ENCODE measurements around the gene NPTX1.
A peak's percentile ranks its signal among the peaks of the same experiment; 100 is the strongest.

Gene NPTX1

DNA sequence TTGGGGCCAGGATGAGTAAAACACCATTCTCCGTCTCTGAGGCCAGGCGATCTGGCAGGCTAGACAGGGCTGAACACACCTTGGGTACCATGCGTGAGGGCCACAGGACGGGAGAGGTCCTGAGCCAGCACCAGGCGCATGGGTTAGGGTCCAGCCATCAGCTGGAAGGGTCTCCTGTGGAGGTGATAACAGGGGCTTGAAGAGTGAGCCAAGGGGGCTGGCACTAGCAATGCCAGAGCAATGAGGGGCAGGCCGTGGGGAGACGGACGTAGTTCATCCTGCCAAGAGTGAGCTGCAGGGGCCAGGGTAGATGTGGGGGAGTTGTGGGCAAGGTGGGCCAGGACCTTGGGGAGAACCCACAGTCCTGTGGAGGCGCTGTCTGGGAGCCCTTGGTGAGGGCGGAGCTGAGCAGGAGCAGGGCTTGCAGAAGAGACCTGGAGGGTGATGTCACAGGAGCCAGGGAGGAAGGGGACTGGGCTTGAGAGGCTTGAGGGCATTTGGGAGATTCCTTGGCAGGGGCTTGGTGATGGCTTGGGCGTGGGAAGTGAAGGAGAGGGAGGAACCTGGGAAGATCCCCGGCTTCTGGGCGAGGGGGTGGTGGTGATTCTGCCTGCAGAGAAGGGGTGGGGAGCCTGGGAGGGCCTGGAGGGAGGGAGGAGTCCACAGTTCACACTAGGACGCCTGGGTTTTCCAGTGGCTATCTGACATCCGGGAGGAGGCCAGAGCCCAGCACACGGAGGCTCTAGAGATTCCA, 6.3 kb upstream of the NPTX1 start:
- TF ChIP-seq, protein P1, sequence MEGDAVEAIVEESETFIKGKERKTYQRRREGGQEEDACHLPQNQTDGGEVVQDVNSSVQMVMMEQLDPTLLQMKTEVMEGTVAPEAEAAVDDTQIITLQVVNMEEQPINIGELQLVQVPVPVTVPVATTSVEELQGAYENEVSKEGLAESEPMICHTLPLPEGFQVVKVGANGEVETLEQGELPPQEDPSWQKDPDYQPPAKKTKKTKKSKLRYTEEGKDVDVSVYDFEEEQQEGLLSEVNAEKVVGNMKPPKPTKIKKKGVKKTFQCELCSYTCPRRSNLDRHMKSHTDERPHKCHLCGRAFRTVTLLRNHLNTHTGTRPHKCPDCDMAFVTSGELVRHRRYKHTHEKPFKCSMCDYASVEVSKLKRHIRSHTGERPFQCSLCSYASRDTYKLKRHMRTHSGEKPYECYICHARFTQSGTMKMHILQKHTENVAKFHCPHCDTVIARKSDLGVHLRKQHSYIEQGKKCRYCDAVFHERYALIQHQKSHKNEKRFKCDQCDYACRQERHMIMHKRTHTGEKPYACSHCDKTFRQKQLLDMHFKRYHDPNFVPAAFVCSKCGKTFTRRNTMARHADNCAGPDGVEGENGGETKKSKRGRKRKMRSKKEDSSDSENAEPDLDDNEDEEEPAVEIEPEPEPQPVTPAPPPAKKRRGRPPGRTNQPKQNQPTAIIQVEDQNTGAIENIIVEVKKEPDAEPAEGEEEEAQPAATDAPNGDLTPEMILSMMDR (IDR thresholded peaks at IDR 0.05; ENCODE audit: low read depth, low read length), result no peak

DNA sequence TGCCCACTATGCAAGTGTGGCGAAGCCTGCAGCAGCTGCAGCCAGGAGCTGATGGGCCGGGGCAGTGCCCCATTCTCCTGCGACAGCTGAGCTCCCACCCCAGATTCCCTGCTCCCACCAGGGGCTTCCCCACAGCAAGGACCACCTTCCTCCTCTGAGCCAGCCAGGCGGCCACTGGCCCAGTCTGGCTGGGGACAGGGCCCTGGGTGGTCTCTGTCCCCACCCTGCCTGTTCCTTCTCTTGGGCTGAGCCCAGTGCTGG, 5.6 kb upstream of the NPTX1 start:
- TF ChIP-seq, protein P1 (IDR thresholded peaks at IDR 0.05; ENCODE audit: low read depth, low read length), result no peak
- no peak overlapping the region for H3K4me3 ChIP-seq (ENCODE audit: low read depth, low read length)

More for the DNA sequence above, 6.3 kb upstream of the NPTX1 start:
- H3K4me3 ChIP-seq (ENCODE audit: low read depth, low read length), result no peak overlapping the region

DNA sequence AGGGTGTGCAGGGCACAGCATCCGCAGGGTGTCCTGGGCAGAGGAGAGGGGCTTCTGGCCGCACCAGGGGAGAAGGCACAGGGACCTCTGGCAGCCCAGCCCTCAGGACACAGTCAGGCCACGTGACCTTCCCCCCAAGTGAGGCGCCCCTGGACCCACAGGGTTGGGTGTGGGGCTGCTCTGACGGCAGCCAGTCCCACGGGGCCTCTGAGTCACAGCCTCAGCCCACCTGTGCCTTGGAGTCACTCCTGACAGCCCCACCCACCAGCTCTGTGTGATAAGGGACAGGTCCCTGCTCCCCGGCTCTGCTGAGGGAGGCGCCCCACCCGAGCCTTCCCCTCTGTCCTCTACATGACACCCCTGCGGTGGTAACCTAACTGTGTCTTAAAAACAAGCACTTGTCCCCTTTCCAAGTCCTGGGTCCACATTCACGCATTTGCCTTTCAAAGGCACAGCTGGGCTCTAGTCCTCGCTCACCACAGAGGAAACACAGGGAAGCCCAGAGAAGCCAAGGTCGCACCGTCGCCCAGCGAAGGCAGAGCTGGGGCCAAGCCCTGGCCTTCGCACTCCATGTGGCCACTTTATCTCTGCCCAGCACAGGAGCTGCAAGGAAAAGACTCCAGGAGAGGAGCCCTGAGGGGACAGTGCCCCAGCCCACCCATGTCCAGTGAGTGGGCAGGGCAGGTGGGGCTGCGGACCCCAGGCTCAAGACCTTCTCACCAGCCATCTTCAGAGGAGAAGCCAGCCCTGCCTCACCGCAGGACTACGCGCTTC, 5.1 kb upstream of the NPTX1 start:
- TF ChIP-seq, protein P1 (IDR thresholded peaks at IDR 0.05; ENCODE audit: low read depth, low read length), result no peak
- no peak overlapping the region for H3K4me3 ChIP-seq (ENCODE audit: low read depth, low read length)

DNA sequence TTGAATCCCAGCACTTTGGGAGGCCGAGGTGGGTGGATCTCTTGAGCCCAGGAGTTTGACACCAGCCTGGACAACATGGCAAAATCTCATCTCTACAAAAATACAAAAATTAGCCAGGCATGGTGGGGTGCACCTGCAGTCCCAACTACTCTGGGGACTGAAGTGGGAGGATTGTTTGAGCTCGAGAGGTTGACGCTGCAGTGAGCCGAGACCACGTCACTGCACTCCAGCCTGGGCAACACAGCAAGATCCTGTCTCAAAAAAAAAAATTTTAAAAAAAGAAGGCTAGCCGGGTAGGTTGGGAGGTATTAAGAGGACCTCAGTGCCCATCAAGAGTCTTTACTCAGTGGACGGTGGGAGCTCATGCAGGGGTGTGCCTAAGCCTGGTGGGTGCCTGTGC, 3.8 kb upstream of the NPTX1 start:
- TF ChIP-seq, protein P1 (IDR thresholded peaks at IDR 0.05; ENCODE audit: low read depth, low read length), result no peak

DNA sequence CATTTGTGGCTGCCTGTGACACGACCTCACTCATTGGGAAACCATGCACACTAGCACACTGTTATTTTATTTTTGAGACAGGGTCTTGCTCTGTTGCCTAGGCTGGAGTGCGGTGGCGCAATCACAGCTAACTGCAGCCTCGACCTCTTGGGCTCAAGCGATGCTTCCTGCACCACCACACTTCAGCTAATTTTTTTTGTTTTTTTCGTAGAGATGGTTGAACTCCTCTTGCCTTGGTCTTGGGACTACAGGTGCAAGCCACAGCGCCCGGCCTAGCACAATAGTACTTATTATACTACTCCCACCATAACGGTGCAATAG, 2.8 kb upstream of the NPTX1 start:
- no peak overlapping the region for H3K4me3 ChIP-seq (ENCODE audit: low read depth, low read length)
- TF ChIP-seq, protein P1 (IDR thresholded peaks at IDR 0.05; ENCODE audit: low read depth, low read length), result no peak

More for the DNA sequence above, 3.8 kb upstream of the NPTX1 start:
- no peak overlapping the region for H3K4me3 ChIP-seq (ENCODE audit: low read depth, low read length)

DNA sequence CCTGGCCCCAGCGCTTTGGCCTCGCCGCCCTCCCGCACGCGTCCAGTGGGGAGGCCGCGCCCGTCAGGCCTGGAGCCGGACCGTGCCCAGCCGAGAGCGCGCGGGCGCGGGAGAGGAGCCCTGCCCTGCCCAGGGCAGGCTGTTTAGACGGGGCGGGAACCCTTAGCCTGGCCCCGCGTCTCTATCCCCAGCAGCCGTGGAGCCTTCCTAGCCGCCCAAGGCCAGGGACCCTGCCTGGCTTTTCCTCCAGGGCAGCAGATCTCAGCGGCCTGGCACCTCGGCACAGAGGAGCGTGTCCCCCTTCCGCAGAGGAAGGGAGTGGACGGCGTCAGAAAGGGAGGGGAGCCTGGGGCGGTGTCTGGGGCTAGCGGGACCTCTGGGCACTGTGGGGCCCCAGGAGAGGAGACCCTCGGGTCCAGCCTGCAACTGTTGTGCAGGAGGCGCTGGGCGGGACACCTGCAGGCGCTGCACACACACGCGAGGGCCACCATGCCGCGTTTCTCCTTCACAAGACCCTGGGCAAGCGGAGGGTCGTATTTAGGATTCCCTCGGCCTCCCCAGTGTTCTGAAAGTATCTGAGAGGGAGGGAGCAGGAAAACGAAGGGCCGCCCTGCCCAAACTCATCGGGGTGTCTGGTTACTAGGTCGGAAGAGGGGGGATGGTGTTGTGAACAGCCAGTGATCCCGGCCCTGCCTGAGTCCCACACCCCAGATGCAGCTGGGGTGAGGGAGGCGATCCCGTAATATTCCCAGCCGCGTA, 2.3 kb upstream of the NPTX1 start:
- TF ChIP-seq, protein P1 (IDR thresholded peaks at IDR 0.05; ENCODE audit: low read depth, low read length), result no peak
- peak overlapping the region; percentile 49 for H3K4me3 ChIP-seq (ENCODE audit: low read depth, low read length)
